G401 (cell line): Measurements from ENCODE around the gene ASB18. TPM values are rescaled to one million over a fixed set of nuclear protein-coding genes. Genes with fewer than 3 reads are reported as not detected.
"Not testable (repeated sequence)": the region's sequence is repeated elsewhere in the genome, so short reads cannot be mapped to it uniquely, and the experiment has no call there.

Experiments used
- DNase-seq: peaks from one replicate; pipeline ENCODE4 v3.0.0-alpha.2; 2015; ENCODE audit warnings: low spot score
- in situ Hi-C: cut with HindIII; loops from 2 replicates; pipeline ENCODE4 v1.10.0; 2016; ENCODE audit warnings: low sequenced_read_pairs, mixed read lengths
- total RNA-seq: library from RNA; depleted of rRNA; stranded (reverse); fragments of >200 nt; shearing (Covaris generic); gene quantifications from 2 replicates; pipeline ENCODE4 v1.2.3, GENCODE V29; 2014

Gene ASB18
- total RNA-seq, 1 experiment from 2014 or later, result not detected

GRCh38 chr2:236288373-236288772 is 24.2 kb upstream of the ASB18 start:
- in situ Hi-C loops, DNase-seq: not testable (repeated sequence)

DNA sequence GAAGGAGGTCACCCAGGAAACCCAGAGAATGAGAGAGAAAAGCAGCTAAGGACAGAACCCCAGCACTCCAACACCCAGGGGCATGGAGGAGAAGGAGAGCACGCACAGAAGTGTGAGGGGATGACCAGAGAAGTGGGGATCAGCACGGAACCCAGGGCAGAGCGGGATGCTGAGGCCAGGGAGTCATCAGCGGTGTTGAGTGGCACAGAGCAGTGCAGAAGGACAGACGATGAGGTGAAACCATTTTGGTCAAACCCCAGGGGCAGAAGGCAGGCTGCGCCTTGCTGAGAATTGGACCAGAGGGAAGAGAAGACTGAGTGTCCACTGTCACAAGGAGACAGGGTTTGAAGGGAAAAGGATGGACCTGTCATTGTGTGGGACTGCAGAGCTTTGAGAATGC is 23.4 kb upstream of the ASB18 start:
- no peak for DNase-seq
- in situ Hi-C loops, result no loop called here

DNA sequence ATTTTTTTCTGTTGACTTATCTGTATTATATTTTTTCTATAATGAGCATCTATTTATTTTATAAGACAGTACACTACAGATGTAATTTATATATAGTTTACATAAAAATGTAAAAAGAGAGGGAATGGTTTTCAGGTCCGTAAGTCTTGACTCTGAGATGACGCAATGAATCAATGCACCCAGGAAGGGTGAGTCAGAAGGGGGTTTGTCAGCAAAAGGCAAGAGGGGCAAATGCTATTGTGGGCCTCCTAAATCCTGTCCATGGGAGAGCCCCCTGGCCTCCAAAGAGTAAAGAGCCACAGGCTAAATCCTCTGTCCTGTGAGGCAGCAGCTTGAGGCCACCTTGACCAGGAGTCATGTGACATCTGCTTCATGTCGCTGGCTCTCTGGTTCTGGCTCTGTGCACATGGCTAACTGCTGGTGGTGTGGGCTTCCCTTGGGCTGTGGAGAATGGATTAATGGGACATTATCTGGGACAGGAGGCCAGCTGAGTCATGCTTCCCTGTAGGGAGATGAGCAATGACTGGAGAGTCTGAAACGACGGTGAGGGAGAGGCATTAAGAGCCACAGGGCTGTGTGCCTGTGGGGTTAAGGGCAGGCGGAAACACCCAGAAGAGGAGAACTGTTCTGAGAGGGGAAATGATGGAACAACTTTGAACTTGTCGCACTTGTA is 22.8 kb upstream of the ASB18 start:
- in situ Hi-C loops, result no loop called here
- no peak for DNase-seq

DNA sequence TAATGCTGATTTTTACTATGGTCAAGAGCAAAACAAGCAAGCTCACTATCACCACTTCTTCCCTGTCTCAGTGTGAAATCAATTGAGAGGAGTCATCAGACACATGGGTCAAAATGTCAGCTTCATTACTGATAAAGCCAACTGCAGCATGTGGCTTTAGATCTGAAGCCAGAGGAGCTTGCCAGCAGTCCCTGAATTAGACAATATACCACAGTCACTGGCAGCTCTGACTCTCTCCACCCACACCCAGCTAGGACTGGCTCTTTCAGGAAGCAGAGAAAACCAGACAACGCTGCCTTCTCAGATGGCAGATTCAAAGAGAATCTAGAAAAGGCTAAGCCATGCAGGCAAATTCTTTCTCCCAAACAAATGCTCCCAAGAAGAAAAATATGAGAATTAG is 20.0 kb upstream of the ASB18 start:
- in situ Hi-C loops, result no loop called here
- DNase-seq, result no peak

DNA sequence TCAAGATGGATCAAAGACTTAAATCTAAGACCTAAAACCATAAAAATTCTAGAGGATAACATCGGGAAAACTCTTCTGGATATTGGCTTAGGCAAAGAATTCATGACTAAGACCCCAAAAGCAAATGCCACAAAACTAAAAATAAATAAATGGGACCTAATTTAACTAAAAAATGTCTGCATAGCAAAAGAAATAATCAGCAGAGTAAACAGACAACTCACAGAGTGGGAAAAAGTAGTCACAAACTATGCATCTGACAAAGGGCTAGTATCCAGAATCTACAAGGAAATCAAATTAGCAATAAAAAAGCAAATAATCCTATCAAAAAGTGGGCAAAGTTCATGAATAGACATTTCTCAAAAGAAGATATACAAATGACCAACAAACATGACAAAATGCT is 18.2 kb upstream of the ASB18 start:
- DNase-seq, result no peak

DNA sequence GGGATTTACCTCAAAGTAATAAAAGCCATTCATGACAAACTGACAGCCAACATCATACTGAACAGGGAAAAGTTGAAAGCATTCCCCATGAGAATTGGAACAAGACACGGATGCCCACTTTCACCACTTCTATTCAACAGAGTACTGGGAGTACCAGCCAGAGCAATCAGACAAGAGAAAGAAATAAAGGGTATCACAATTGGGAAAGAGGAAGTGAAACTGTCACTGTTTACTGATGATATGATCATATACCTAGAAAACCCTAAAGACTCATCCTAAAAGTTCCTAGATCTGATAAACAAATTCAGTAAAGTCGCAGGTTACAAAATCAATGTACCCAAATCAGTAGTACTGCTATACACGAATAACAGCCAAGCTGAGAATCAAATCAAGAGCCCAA is 17.2 kb upstream of the ASB18 start:
- no peak for DNase-seq
- in situ Hi-C loops, result no loop called here

More for the DNA sequence above, 18.2 kb upstream of the ASB18 start:
- in situ Hi-C loops, result no loop called here

DNA sequence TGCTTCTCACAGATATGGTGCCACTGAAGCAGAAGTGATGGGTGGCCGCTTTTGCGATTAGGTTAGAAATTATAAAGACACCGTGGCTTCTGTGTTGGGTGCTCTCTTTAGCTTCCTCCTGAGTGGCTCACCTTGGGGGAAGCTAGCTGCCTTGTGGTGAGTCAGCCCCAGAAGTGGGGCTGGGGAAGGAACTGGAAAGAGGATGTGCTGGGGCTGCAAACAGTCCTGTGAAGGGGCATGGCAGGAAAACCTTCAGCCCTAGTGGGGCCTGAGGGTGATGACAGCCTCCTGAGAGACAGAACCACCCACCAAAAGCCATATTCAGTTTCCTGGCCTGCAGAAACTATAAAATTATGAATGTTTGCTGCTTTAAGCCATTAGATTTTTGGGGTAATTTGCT is 8.9 kb upstream of the ASB18 start:
- in situ Hi-C loops, result no loop called here
- no peak for DNase-seq

- in situ Hi-C loops, result no loop called here
- no peak for DNase-seq
These were observed 7.6 kb upstream of the ASB18 start for GRCh38 chr2:236271851-236272250.

- in situ Hi-C loops, DNase-seq: not testable (repeated sequence)
These were observed 5.7 kb upstream of the ASB18 start for GRCh38 chr2:236269876-236270275.

DNA sequence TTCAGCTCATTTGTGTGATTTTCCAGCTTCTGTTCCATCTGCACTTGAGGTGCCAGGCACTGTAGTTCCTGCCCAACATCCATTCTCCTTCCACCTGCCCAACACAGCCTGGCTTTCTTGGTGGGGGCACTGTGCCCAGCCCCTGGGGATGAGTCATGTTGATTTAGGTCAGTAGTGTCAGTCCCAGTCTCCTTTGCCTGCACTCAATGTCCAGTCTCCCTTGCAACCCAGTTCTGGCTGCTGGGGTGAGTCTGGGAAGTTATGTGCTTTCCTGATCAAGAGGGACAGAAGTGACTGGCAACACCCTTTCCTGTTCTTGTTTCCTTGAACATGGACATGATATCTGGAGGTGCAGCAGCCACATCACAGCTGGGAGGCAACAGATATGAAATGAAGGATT is 1.5 kb upstream of the ASB18 start:
- in situ Hi-C loops, result no loop called here
- DNase-seq, result no peak

GRCh38 chr2:236262238-236262637 is 2.0 kb downstream of the ASB18 start:
- DNase-seq, result no peak
- in situ Hi-C loops, result no loop called here

- no peak for DNase-seq
- in situ Hi-C loops, result no loop called here
These were observed 2.8 kb downstream of the ASB18 start for GRCh38 chr2:236261452-236261851.

DNA sequence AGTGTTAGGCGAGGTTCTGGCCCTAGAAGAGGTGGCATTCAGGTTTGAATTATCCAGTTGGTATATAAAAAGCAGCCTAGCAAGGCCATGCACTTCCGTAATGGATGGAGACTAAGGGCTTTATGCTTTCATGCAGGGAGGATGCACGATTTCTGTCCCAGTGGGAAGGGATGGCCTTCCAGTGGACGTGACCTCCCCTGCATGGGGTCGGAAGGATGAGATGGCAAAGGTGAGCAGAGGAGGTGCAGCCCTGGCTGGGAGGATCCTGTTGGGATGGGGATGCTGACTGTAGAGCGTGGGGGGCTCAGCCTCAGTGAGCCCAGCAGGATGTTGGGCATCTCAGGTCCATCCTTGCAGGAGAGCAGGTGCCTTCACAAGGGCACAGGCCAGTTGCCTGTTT is 4.8 kb downstream of the ASB18 start:
- in situ Hi-C loops, result no loop called here
- no peak for DNase-seq

DNA sequence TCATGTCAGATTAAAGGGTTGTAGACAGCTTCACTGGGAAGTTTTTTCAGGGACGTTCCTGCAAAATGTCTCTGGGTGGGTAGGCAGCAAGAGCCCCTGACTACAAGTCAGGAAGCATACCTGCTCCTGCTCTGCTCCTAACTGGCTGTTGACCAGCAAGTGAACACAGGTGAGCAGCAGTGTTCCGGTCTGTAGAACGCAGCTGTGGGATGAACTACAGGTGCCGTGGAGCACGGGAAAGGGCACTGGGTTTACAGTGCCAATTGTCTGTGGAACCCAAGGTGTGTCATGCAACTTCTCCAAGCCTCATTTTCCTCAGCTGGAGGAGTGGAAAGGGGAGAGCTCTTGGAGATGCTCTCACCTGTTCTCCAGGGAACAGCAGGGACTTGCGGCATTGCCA is 6.6 kb downstream of the ASB18 start:
- in situ Hi-C loops, result no loop called here
- no peak for DNase-seq

- no peak for DNase-seq
- in situ Hi-C loops, result no loop called here
These were observed 7.1 kb downstream of the ASB18 start for GRCh38 chr2:236257136-236257535.

- in situ Hi-C loops, result no loop called here
- DNase-seq, result no peak
These were observed 7.7 kb downstream of the ASB18 start for GRCh38 chr2:236256366-236256985.

DNA sequence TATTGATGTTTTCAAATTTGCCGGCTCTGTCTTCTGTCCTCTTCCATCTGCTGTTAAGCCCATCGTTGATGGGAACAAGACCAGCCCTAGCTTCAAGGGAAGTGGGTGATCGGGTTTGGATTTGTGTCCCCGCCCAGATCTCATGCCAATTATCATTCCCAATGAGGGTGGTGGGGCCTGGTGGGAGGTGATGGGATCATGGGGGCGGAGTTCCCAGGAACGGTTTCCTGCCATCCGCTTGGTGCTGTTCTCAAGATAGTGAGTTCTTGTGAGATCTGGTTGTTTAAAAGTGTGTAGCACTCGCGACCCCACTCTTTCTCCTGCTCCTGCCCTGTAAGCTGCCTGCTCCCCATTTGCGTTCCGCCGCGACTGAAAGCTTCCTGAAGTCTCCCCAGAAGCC is 9.5 kb downstream of the ASB18 start:
- no peak for DNase-seq
- in situ Hi-C loops, result no loop called here

- DNase-seq, result no peak
- in situ Hi-C loops, result no loop called here
These were observed 10.2 kb downstream of the ASB18 start for GRCh38 chr2:236254001-236254400.

DNA sequence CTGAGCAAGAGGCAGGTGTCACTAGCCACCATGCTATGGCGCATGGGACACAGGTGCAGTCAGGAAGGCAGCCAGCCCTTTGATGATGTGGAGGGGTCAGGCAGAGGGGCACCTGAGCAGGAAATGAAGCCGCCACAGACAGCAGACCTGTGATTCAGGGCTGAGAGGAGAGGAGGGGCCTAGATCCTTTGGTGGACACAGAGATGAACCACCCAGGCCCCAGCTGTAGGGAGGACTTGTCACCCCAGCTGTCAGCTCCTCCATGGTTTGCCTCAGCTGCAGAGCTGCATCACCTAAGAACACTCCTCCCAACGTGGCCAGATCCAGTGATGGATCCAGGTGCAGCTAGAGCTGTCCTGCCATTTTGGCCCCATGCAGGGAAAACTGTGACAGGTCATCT is 11.6 kb downstream of the ASB18 start:
- in situ Hi-C loops, result no loop called here
- DNase-seq, result no peak

GRCh38 chr2:236250909-236251579 is 13.2 kb downstream of the ASB18 start:
- no peak for DNase-seq
- in situ Hi-C loops, result no loop called here

DNA sequence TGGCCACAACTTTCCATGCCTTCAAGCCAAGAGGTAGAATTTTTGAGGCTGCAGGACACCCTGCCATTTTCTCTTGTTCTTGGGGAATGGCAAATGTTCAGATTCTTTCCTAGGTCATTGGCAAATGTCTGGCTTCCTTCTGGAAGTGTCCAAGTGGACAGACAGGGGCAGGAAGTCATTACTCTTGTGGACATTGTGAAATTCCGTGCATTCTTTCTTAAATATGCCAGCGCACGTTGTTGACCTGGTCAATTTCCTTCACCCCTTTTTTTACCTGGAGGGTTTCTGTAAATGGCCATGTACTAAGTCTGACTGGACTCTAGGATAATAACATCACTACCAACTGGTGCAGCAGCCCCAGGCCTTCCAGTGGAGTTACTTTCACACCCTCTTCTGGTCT is 13.9 kb downstream of the ASB18 start:
- in situ Hi-C loops, result no loop called here
- no peak for DNase-seq
